ENCODE results near the gene ARTN. TPM values are rescaled to one million over a fixed set of nuclear protein-coding genes. Genes with fewer than 3 reads are reported as not detected.
A peak's percentile ranks its signal among the peaks of the same experiment; 100 is the strongest.

ARTN gene
- total and polyA plus RNA-seq, 9 of the 15 experiments (the other 6 are each of a cell fraction or from before 2014, with no cell fraction given): 0.06 to 0.38 TPM; not detected in 7

DNA sequence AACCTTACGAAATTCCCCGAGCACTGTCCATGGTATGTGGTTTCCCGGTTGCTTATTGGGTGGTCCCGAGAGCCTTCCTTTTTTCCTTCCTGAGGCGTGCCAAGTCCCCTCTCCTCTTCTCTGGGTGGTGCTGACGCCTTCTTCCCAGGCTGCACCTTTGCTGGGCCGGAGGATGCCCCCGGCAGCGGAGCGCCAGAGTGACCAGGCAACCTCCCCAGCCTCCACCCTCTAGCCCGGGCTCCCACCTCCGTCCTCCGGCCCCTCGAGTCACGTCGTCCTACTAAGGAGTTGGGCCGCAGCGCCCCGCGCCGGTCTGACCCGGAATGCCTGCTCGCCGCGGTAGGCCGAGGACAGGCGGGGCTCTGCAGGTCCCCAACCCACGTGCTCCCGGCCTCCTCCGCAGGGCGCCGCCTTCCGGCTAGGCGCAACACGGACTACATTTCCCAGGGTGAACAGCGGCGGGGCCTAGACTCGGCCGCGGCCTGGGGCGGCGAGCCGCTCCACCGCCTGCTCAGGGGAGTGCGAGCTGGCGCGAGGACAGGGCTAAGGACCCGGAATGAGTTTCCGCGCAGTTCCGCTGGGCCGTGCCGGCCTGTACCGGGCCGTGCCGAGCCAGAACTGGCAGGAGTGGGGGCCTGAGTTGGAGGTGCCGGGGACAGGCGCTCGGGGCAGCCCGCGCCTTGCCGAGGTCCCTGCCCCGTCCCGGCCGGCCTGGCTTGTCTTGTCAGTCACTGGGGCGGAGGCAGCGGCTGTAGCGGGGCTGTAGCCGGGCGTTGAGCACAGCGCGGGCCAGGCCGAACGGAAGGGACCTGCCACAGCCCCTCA lies 12.8 kb downstream of the ARTN start, which contains the start of gene IPO13 (continued):
- TF ChIP-seq, protein P1, sequence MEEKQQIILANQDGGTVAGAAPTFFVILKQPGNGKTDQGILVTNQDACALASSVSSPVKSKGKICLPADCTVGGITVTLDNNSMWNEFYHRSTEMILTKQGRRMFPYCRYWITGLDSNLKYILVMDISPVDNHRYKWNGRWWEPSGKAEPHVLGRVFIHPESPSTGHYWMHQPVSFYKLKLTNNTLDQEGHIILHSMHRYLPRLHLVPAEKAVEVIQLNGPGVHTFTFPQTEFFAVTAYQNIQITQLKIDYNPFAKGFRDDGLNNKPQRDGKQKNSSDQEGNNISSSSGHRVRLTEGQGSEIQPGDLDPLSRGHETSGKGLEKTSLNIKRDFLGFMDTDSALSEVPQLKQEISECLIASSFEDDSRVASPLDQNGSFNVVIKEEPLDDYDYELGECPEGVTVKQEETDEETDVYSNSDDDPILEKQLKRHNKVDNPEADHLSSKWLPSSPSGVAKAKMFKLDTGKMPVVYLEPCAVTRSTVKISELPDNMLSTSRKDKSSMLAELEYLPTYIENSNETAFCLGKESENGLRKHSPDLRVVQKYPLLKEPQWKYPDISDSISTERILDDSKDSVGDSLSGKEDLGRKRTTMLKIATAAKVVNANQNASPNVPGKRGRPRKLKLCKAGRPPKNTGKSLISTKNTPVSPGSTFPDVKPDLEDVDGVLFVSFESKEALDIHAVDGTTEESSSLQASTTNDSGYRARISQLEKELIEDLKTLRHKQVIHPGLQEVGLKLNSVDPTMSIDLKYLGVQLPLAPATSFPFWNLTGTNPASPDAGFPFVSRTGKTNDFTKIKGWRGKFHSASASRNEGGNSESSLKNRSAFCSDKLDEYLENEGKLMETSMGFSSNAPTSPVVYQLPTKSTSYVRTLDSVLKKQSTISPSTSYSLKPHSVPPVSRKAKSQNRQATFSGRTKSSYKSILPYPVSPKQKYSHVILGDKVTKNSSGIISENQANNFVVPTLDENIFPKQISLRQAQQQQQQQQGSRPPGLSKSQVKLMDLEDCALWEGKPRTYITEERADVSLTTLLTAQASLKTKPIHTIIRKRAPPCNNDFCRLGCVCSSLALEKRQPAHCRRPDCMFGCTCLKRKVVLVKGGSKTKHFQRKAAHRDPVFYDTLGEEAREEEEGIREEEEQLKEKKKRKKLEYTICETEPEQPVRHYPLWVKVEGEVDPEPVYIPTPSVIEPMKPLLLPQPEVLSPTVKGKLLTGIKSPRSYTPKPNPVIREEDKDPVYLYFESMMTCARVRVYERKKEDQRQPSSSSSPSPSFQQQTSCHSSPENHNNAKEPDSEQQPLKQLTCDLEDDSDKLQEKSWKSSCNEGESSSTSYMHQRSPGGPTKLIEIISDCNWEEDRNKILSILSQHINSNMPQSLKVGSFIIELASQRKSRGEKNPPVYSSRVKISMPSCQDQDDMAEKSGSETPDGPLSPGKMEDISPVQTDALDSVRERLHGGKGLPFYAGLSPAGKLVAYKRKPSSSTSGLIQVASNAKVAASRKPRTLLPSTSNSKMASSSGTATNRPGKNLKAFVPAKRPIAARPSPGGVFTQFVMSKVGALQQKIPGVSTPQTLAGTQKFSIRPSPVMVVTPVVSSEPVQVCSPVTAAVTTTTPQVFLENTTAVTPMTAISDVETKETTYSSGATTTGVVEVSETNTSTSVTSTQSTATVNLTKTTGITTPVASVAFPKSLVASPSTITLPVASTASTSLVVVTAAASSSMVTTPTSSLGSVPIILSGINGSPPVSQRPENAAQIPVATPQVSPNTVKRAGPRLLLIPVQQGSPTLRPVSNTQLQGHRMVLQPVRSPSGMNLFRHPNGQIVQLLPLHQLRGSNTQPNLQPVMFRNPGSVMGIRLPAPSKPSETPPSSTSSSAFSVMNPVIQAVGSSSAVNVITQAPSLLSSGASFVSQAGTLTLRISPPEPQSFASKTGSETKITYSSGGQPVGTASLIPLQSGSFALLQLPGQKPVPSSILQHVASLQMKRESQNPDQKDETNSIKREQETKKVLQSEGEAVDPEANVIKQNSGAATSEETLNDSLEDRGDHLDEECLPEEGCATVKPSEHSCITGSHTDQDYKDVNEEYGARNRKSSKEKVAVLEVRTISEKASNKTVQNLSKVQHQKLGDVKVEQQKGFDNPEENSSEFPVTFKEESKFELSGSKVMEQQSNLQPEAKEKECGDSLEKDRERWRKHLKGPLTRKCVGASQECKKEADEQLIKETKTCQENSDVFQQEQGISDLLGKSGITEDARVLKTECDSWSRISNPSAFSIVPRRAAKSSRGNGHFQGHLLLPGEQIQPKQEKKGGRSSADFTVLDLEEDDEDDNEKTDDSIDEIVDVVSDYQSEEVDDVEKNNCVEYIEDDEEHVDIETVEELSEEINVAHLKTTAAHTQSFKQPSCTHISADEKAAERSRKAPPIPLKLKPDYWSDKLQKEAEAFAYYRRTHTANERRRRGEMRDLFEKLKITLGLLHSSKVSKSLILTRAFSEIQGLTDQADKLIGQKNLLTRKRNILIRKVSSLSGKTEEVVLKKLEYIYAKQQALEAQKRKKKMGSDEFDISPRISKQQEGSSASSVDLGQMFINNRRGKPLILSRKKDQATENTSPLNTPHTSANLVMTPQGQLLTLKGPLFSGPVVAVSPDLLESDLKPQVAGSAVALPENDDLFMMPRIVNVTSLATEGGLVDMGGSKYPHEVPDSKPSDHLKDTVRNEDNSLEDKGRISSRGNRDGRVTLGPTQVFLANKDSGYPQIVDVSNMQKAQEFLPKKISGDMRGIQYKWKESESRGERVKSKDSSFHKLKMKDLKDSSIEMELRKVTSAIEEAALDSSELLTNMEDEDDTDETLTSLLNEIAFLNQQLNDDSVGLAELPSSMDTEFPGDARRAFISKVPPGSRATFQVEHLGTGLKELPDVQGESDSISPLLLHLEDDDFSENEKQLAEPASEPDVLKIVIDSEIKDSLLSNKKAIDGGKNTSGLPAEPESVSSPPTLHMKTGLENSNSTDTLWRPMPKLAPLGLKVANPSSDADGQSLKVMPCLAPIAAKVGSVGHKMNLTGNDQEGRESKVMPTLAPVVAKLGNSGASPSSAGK (IDR thresholded peaks at IDR 0.05): peak; percentile 84
- peak; percentile 77 for TF ChIP-seq MBD2 (IDR thresholded peaks at IDR 0.05; ENCODE audit: borderline replicate concordance, low read depth)
- TF ChIP-seq, protein P2, sequence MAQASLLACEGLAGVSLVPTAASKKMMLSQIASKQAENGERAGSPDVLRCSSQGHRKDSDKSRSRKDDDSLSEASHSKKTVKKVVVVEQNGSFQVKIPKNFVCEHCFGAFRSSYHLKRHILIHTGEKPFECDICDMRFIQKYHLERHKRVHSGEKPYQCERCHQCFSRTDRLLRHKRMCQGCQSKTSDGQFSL (CRISPR knock-in tag; IDR thresholded peaks at IDR 0.05): no peak
- TF ChIP-seq, protein P2 (tag; IDR thresholded peaks at IDR 0.05): no peak

Data from K562 (cell line).